ENCODE measurements around the gene C19orf73.

C19orf73 gene

GRCh38 chr19:49070416-49070815, 48.5 kb downstream of the C19orf73 start:
- DNase-seq (ENCODE audit: low read depth in 2 of 2, low spot score in 1 of 2) = no peak

GRCh38 chr19:49069026-49069425, 49.9 kb downstream of the C19orf73 start:
- DNase-seq (ENCODE audit: low read depth in 2 of 2, low spot score in 1 of 2) = no peak

Measured in stimulated activated CD8-positive, alpha-beta memory T cell treated with anti-CD3 and anti-CD28 coated beads, Interleukin-4, amount 100 ng/mL, for 4 hours (primary cell).